Measurements from ENCODE around the gene TTLL5. TPM values are rescaled to one million over a fixed set of nuclear protein-coding genes. Genes with fewer than 3 reads are reported as not detected.

TTLL5 gene
- polyA plus RNA-seq, 2 of the 4 experiments (the other 2 are of a cell fraction) = 18.8 to 23.7 TPM

GRCh38 chr14:75757644-75758402 is 96.8 kb downstream of the TTLL5 start (continued):
- TF ChIP-seq ATOH8 (CRISPR knock-in tag; IDR thresholded peaks at IDR 0.05; ENCODE audit: low read depth) (no peak), ZFP36 (IDR thresholded peaks at IDR 0.05; ENCODE audit: borderline replicate concordance, partially characterized antibody) (no peak), ESRRA (IDR thresholded peaks at IDR 0.05; ENCODE audit: borderline replicate concordance, low read length) (no peak), CHD2 (IDR thresholded peaks at IDR 0.05; ENCODE audit: low read length, partially characterized antibody) (no peak), NFE2L2 (conservative IDR thresholded peaks at IDR 0.05; ENCODE audit: low read length) (no peak), HOXB13 (CRISPR knock-in tag; IDR thresholded peaks at IDR 0.05; ENCODE audit: low read depth) (no peak), BCL3 (IDR thresholded peaks at IDR 0.05) (no peak)

GRCh38 chr14:75764020-75764419 is 103.0 kb downstream of the TTLL5 start:
- Histone ChIP-seq H3K9me3 (no peaks in the 10 kb centered on the region), H3K4me1 (no peaks in the 10 kb centered on the region), H3K27ac (no peak overlapping the region), H3K4me2 (no peak overlapping the region), H3K4me3 (no peak overlapping the region)
- POLR2A ChIA-PET = no interaction called here
- TF ChIP-seq HDAC2 (IDR thresholded peaks at IDR 0.05) = no peak
- peak; percentile 70 for TF ChIP-seq MAFK (IDR thresholded peaks at IDR 0.05; ENCODE audit: partially characterized antibody)
- no peak for TF ChIP-seq RAD21 (conservative IDR thresholded peaks at IDR 0.05 in 1 of 2, IDR thresholded peaks at IDR 0.05 in 1 of 2)
- TF ChIP-seq POLR2AphosphoS2 (conservative IDR thresholded peaks at IDR 0.05; ENCODE audit: low read length) = no peak
- TF ChIP-seq HOXB5 (CRISPR knock-in tag; IDR thresholded peaks at IDR 0.05) = no peak
- CTCF ChIA-PET = interaction anchor here (0.9 to 2.3 kb wide), 2 partner anchors 216 to 222 kb away, joined by 3 to 5 read pairs; partner anchors contain the start of gene IFT43
- no peak for DNase-seq (ENCODE audit: low read depth in 1 of 2, low spot score in 1 of 2)
- WGBS (ENCODE audit: missing lambda C conversion rate) = 91% methylated on average over 4 of the region's 4 CpGs
- no peak for ATAC-seq
- no peak for FAIRE-seq

- Histone ChIP-seq H3K4me2 (no peak overlapping the region), H3K4me3 (no peak overlapping the region), H3K4me1 (no peaks in the 10 kb centered on the region), H3K27ac (no peak overlapping the region), H3K9me3 (no peaks in the 10 kb centered on the region)
- FAIRE-seq = no peak
- ATAC-seq = no peak
- CTCF ChIA-PET = no interaction called here
- no peak for DNase-seq (ENCODE audit: low read depth in 1 of 2, low spot score in 1 of 2)
- POLR2A ChIA-PET = interaction anchor here (0.5 kb wide), 1 partner anchor 99 kb away, joined by 3 read pairs; no protein-coding TSS in a partner anchor
- WGBS (ENCODE audit: missing lambda C conversion rate) = 79% methylated on average over 9 of the region's 9 CpGs
- TF ChIP-seq BCL3 (IDR thresholded peaks at IDR 0.05) (no peak), ELK1 (IDR thresholded peaks at IDR 0.05; ENCODE audit: low read depth, low read length) (no peak), ZC3H11A (IDR thresholded peaks at IDR 0.05) (no peak), FOXS1 (CRISPR knock-in tag; IDR thresholded peaks at IDR 0.05) (no peak), NFE2L2 (conservative IDR thresholded peaks at IDR 0.05; ENCODE audit: low read length) (no peak), RFX5 (IDR thresholded peaks at IDR 0.05) (no peak), RARB (CRISPR knock-in tag; IDR thresholded peaks at IDR 0.05) (no peak), RCOR1 (IDR thresholded peaks at IDR 0.05; ENCODE audit: low read depth, low read length) (no peak), RNF2 (IDR thresholded peaks at IDR 0.05; ENCODE audit: borderline replicate concordance, low read depth) (no peak)
These were observed 108.1 kb downstream of the TTLL5 start for GRCh38 chr14:75769047-75769685.

All from A549 (cell line).